Keratinocyte (primary cell): ENCODE measurements around the gene SPTLC3. TPM values are rescaled to one million over a fixed set of nuclear protein-coding genes. Genes with fewer than 3 reads are reported as not detected.

ENCODE experiments used
- DNase-seq: peaks from one replicate; pipeline ENCODE4 v3.0.0-alpha.2; 2011; ENCODE audit warnings: low read depth, missing footprints, low spot score
- FAIRE-seq: peaks from 2 replicates; lab custom pipeline; 2011; peaks lifted over from hg19 to GRCh38; lab: Jason Lieb, UNC
- H2AFZ ChIP-seq: 2 replicates; pipeline ENCODE4 v1.6.0; 2012; ENCODE audit warnings: low read length, control low read depth, inconsistent platforms; ENCODE audit not compliant: control insufficient read depth
- H3K27ac ChIP-seq: 2 replicates; pipeline ENCODE4 v1.5.1; 2011; ENCODE audit warnings: low read length; ENCODE audit not compliant: control insufficient read depth, insufficient read depth
- H3K27me3 ChIP-seq: 3 replicates; pipeline ENCODE4 v1.6.0; 2011; ENCODE audit warnings: low read length; ENCODE audit not compliant: control insufficient read depth, insufficient read depth; ENCODE audit errors: extremely low read depth
- H3K36me3 ChIP-seq, 2 experiments: 2 replicates in 1 of 2; 3 replicates in 1 of 2; pipeline ENCODE4 v1.5.1; 2011; ENCODE audit warnings: low read length in 2 of 2, mild to moderate bottlenecking in 1 of 2; ENCODE audit not compliant: control insufficient read depth in 2 of 2, insufficient read depth in 2 of 2; ENCODE audit errors: extremely low read depth in 1 of 2
- H3K4me1 ChIP-seq: 3 replicates; pipeline ENCODE4 v1.5.1; 2011; ENCODE audit warnings: low read length; ENCODE audit not compliant: control insufficient read depth, insufficient read depth; ENCODE audit errors: extremely low read depth
- H3K4me2 ChIP-seq: 3 replicates; pipeline ENCODE4 v1.6.0; 2011; ENCODE audit warnings: low read depth, low read length; ENCODE audit not compliant: control insufficient read depth, insufficient read depth; ENCODE audit errors: extremely low read depth
- H3K4me3 ChIP-seq, 3 experiments: fragments of 200-600 bp in 1 of 3; sonication (generic) in 1 of 3; 2 replicates in 2 of 3; 3 replicates in 1 of 3; pipeline ENCODE4 v1.5.1; 2011 to 2016; ENCODE audit warnings: low read length in 3 of 3, mild to moderate bottlenecking in 3 of 3, control low read depth in 2 of 3, inconsistent platforms in 1 of 3, low read depth in 1 of 3, mixed read lengths in 1 of 3, mixed run types in 1 of 3, moderate library complexity in 1 of 3; ENCODE audit not compliant: control insufficient read depth in 2 of 3, insufficient read depth in 2 of 3; ENCODE audit errors: extremely low read depth in 1 of 3
- H3K79me2 ChIP-seq: 2 replicates; pipeline ENCODE4 v1.6.0; 2012; ENCODE audit warnings: low read length; ENCODE audit not compliant: control insufficient read depth, insufficient read depth
- H3K9ac ChIP-seq: 3 replicates; pipeline ENCODE4 v1.6.0; 2011; ENCODE audit warnings: low read length; ENCODE audit not compliant: control insufficient read depth, insufficient read depth; ENCODE audit errors: extremely low read depth
- H3K9me1 ChIP-seq: 3 replicates; pipeline ENCODE4 v1.6.0; 2011; ENCODE audit warnings: low read length; ENCODE audit not compliant: control insufficient read depth, insufficient read depth; ENCODE audit errors: extremely low read depth
- H3K9me3 ChIP-seq: 2 replicates; pipeline ENCODE4 v1.5.1; 2012; ENCODE audit warnings: low read depth, low read length; ENCODE audit not compliant: control insufficient read depth
- H4K20me1 ChIP-seq: 3 replicates; pipeline ENCODE4 v1.6.0; 2011; ENCODE audit warnings: low read length; ENCODE audit not compliant: control insufficient read depth, insufficient read depth; ENCODE audit errors: extremely low read depth
- CTCF ChIP-seq, 3 experiments: IDR thresholded peaks in 1 of 3; conservative IDR thresholded peaks in 1 of 3; optimal IDR thresholded peaks in 1 of 3; 2 replicates in 2 of 3; 3 replicates in 1 of 3; pipeline versions ENCODE3 to v1.5.1; 2011; ENCODE audit warnings: low read length in 3 of 3, mild to moderate bottlenecking in 3 of 3, moderate library complexity in 2 of 3, control low read depth in 1 of 3, inconsistent platforms in 1 of 3; ENCODE audit not compliant: insufficient read depth in 2 of 3; ENCODE audit errors: extremely low read depth in 1 of 3
- EZH2 ChIP-seq: IDR thresholded peaks from one replicate; pipeline ENCODE4 v1.6.1; 2012; ENCODE audit warnings: inconsistent platforms, mild to moderate bottlenecking, low read length, moderate library complexity
- dilution Hi-C: fragments of 300-500 bp; cut with MboI; formaldehyde crosslinking; loops from one replicate; pipeline ENCODE4 v1.7.0; 2020; ENCODE audit warnings: low sequenced_read_pairs; ENCODE audit not compliant: extremely low pct_ligation_motif_present
- polyA plus RNA-seq, 5 experiments: library from polyadenylated mRNA; depleted of rRNA in 3 of 5; stranded (reverse) in 3 of 5; stranded (forward) in 1 of 5; unstranded in 1 of 5; fragments of >200 nt; gene quantifications; 1 replicate in 1 of 5; 2 replicates in 3 of 5; 3 replicates in 1 of 5; pipeline versions ENCODE4 v1.2.1 to v1.2.3, GENCODE V29; 2011 to 2012; ENCODE audit warnings: missing spikeins in 2 of 5, low read depth in 1 of 5, low replicate concordance in 1 of 5

SPTLC3 gene
- polyA plus RNA-seq, 1 donor (not counting 4 experiments of a cell fraction or from before 2014, with no cell fraction given): 11.4 TPM

GRCh38 chr20:13121840-13122515 is 113.2 kb downstream of the SPTLC3 start:
- H3K9me3 ChIP-seq: no peaks in the 10 kb centered on the region
- no peaks in the 10 kb centered on the region for H3K79me2 ChIP-seq
- no peaks in the 10 kb centered on the region for H3K36me3 ChIP-seq
- H3K27ac ChIP-seq: no peak overlapping the region
- no peaks in the 10 kb centered on the region for H3K9me1 ChIP-seq
- H3K4me3 ChIP-seq: no peak overlapping the region
- dilution Hi-C loops: loop anchor here (25.0 kb wide), 1 partner anchor 435 kb away; no protein-coding TSS in a partner anchor
- no peak overlapping the region for H3K4me2 ChIP-seq
- H3K27me3 ChIP-seq: no peaks in the 10 kb centered on the region
- no peak for TF ChIP-seq EZH2
- no peak for TF ChIP-seq CTCF (optimal IDR thresholded peaks at IDR 0.05 in 1 of 3, IDR thresholded peaks at IDR 0.05 in 1 of 3, conservative IDR thresholded peaks at IDR 0.05 in 1 of 3; ENCODE audit: extremely low read depth in 1 of 3, insufficient read depth in 2 of 3, low read length in 3 of 3)
- no peaks in the 10 kb centered on the region for H4K20me1 ChIP-seq
- no peaks in the 10 kb centered on the region for H3K4me1 ChIP-seq
- FAIRE-seq (no peak), DNase-seq (no peak)
- H2AFZ ChIP-seq: no peak overlapping the region
- H3K9ac ChIP-seq: no peak overlapping the region

- dilution Hi-C loops: no loop called here
- FAIRE-seq: no peak
- Histone ChIP-seq H3K36me3 (no peaks in the 10 kb centered on the region), H4K20me1 (no peaks in the 10 kb centered on the region), H3K27me3 (no peaks in the 10 kb centered on the region), H3K9ac (no peak overlapping the region), H3K9me1 (no peaks in the 10 kb centered on the region), H3K4me1 (no peaks in the 10 kb centered on the region), H3K27ac (no peak overlapping the region), H3K4me3 (no peak overlapping the region), H2AFZ (no peak overlapping the region), H3K9me3 (no peaks in the 10 kb centered on the region), H3K4me2 (no peak overlapping the region), H3K79me2 (no peaks in the 10 kb centered on the region)
- DNase-seq: no peak
- no peak for TF ChIP-seq CTCF (optimal IDR thresholded peaks at IDR 0.05 in 1 of 3, IDR thresholded peaks at IDR 0.05 in 1 of 3, conservative IDR thresholded peaks at IDR 0.05 in 1 of 3; ENCODE audit: extremely low read depth in 1 of 3, insufficient read depth in 2 of 3, low read length in 3 of 3)
- no peak for TF ChIP-seq EZH2
These were observed 116.7 kb downstream of the SPTLC3 start for GRCh38 chr20:13125486-13125885.
